HCT116 (cell line): Measurements from ENCODE around the gene RARB. TPM values are rescaled to one million over a fixed set of nuclear protein-coding genes. Genes with fewer than 3 reads are reported as not detected.
A peak's percentile ranks its signal among the peaks of the same experiment; 100 is the strongest.

Experiments
- ATAC-seq: fragments of 200-7000 bp; cut with Tn5 transposase; 2 replicates; pipeline ENCODE4 v1.9.1; 2020; ENCODE audit warnings: mild to moderate bottlenecking, moderate library complexity
- BruUV-seq: library from RNA; stranded (reverse); fragments of 400-500 nt; replicated peaks from 2 replicates; lab custom pipeline; 2021; lab: Mats Ljungman, UMichigan
- CTCF ChIA-PET: fragments of 300-600 bp; sonication (Branson Sonifier 250); formaldehyde crosslinking; loops from one replicate; lab custom pipeline; 2021; ENCODE audit warnings: antibody characterized with exemption; lab: Charles Lee
- POLR2A ChIA-PET: fragments of 300-600, 350-600 bp; sonication (Branson Sonifier 250); formaldehyde crosslinking; loops from one replicate; lab custom pipeline; 2021; ENCODE audit warnings: antibody characterized with exemption; lab: Charles Lee
- RAD21 ChIA-PET, 2 experiments: fragments of 300-600 bp; sonication (Branson Sonifier 250); formaldehyde crosslinking; loops; one replicate each; lab custom pipeline; 2023; ENCODE audit warnings: low total read pairs in 2 of 2; ENCODE audit not compliant: uncharacterized antibody in 2 of 2, unreplicated experiment in 2 of 2, low non-redundant PET in 1 of 2; lab: Charles Lee
- DNase-seq: peaks from one replicate; pipeline ENCODE4 v3.0.0-alpha.2; 2010; ENCODE audit warnings: low read depth, low spot score
- H2AFZ ChIP-seq: fragments of 200-600 bp; shearing (Covaris generic), sonication (generic); 2 replicates; pipeline ENCODE4 v1.6.1; 2017; ENCODE audit warnings: low read depth, mixed run types, mixed read lengths, antibody characterized with exemption, low read length; ENCODE audit not compliant: poor library complexity, severe bottlenecking
- H3K27ac ChIP-seq: 2 replicates; pipeline ENCODE4 v1.5.1; 2012; ENCODE audit warnings: low read depth, low read length
- H3K27me3 ChIP-seq: fragments of 200-600 bp; sonication (generic); 2 replicates; pipeline ENCODE4 v1.6.1; 2016; ENCODE audit warnings: mixed run types, low read length, mixed read lengths; ENCODE audit not compliant: insufficient read depth
- H3K36me3 ChIP-seq, 2 experiments: fragments of 200-500 bp in 1 of 2; fragments of 200-600 bp in 1 of 2; sonication (Bioruptor generic) in 1 of 2; sonication (generic) in 1 of 2; 2 replicates each; pipeline versions ENCODE4 v1.5.1 to v1.6.1; 2014 to 2016; ENCODE audit warnings: low read length in 2 of 2, inconsistent platforms in 1 of 2, mixed read lengths in 1 of 2, mixed run types in 1 of 2; ENCODE audit not compliant: insufficient read depth in 2 of 2, control insufficient read depth in 1 of 2
- H3K4me1 ChIP-seq, 2 experiments: fragments of 200-600 bp in 1 of 2; sonication (generic) in 1 of 2; 2 replicates each; pipeline versions ENCODE4 v1.5.1 to v1.6.1; 2012 to 2017; ENCODE audit warnings: low read length in 2 of 2, inconsistent platforms in 1 of 2, mild to moderate bottlenecking in 1 of 2, mixed read lengths in 1 of 2, mixed run types in 1 of 2, moderate library complexity in 1 of 2; ENCODE audit not compliant: insufficient read depth in 2 of 2, control insufficient read depth in 1 of 2
- H3K4me2 ChIP-seq: fragments of 200-600 bp; sonication (generic); 2 replicates; pipeline ENCODE4 v1.6.1; 2017; ENCODE audit warnings: mixed run types, low read length, mixed read lengths
- H3K4me3 ChIP-seq, 2 experiments: fragments of 200-600 bp in 1 of 2; sonication (generic) in 1 of 2; replicated peaks in 1 of 2; 2 replicates each; pipeline ENCODE4 v1.5.1; 2011 to 2016; ENCODE audit warnings: low read length in 2 of 2, control low read depth in 1 of 2, low read depth in 1 of 2, mild to moderate bottlenecking in 1 of 2, mixed read lengths in 1 of 2, mixed run types in 1 of 2
- H3K79me2 ChIP-seq: fragments of 200-600 bp; sonication (generic); 2 replicates; pipeline ENCODE4 v1.6.1; 2017; ENCODE audit warnings: mild to moderate bottlenecking, mixed run types, low read length, moderate library complexity, mixed read lengths; ENCODE audit not compliant: insufficient read depth
- H3K9ac ChIP-seq: fragments of 200-600 bp; sonication (generic); 2 replicates; pipeline ENCODE4 v1.6.1; 2016; ENCODE audit warnings: low read length, mixed read lengths
- H3K9me2 ChIP-seq: fragments of 200-600 bp; sonication (generic), shearing (Covaris generic); 2 replicates; pipeline ENCODE4 v1.6.1; 2017; ENCODE audit warnings: mixed run types, mild to moderate bottlenecking, moderate library complexity; ENCODE audit not compliant: insufficient read depth
- H3K9me3 ChIP-seq, 2 experiments: fragments of 200-500 bp in 1 of 2; fragments of 200-600 bp in 1 of 2; sonication (Bioruptor generic) in 1 of 2; sonication (generic) in 1 of 2; 2 replicates each; pipeline ENCODE4 v1.6.1; 2014 to 2017; ENCODE audit warnings: low read length in 2 of 2, mixed read lengths in 2 of 2, inconsistent platforms in 1 of 2, low read depth in 1 of 2, mild to moderate bottlenecking in 1 of 2, mixed run types in 1 of 2, moderate library complexity in 1 of 2; ENCODE audit not compliant: control insufficient read depth in 1 of 2, insufficient read depth in 1 of 2
- H4K20me1 ChIP-seq: fragments of 200-600 bp; sonication (generic), shearing (Covaris generic); 2 replicates; pipeline ENCODE4 v1.6.1; 2017; ENCODE audit warnings: mixed run types, mild to moderate bottlenecking, moderate library complexity; ENCODE audit not compliant: insufficient read depth
- CEBPB ChIP-seq: IDR thresholded peaks from 2 replicates; pipeline ENCODE4 v1.6.1; 2012; ENCODE audit warnings: low read depth
- ELF1 ChIP-seq: IDR thresholded peaks from 2 replicates; pipeline ENCODE4 v1.6.1; 2012; ENCODE audit warnings: low read depth, borderline replicate concordance
- EZH2phosphoT487 ChIP-seq: fragments of 200-600 bp; IDR thresholded peaks from 2 replicates; pipeline ENCODE4 v1.6.1; 2018; ENCODE audit warnings: antibody characterized with exemption, borderline replicate concordance
- FOSL1 ChIP-seq: IDR thresholded peaks from 2 replicates; pipeline ENCODE4 v1.6.1; 2012; ENCODE audit warnings: low read depth
- MAX ChIP-seq: IDR thresholded peaks from 2 replicates; pipeline ENCODE4 v1.6.1; 2012
- SIN3A ChIP-seq: IDR thresholded peaks from 2 replicates; pipeline ENCODE4 v1.6.1; 2012; ENCODE audit warnings: low read depth
- SRF ChIP-seq: IDR thresholded peaks from 2 replicates; pipeline ENCODE4 v1.6.1; 2012; ENCODE audit warnings: low read depth
- ZNF274 ChIP-seq: fragments of 200-500 bp; sonication (Bioruptor generic); IDR thresholded peaks from 2 replicates; pipeline ENCODE4 v1.6.1; 2014; ENCODE audit warnings: mild to moderate bottlenecking, low read depth, low read length, inconsistent platforms
- intact Hi-C: fragments of 100-400 bp; cut with micrococcal nuclease; formaldehyde crosslinking; loops from 2 replicates; pipeline ENCODE4 v1.10.0; 2022
- total RNA-seq: library from RNA; stranded (reverse); gene quantifications from one replicate; pipeline ENCODE4 v1.2.1, GENCODE V29; 2021; ENCODE audit not compliant: unreplicated experiment
- TF ChIP-seq, protein P1 (sequence below): IDR thresholded peaks from 2 replicates; pipeline ENCODE4 v1.6.1; 2012; ENCODE audit warnings: low read depth

Gene RARB
- total RNA-seq, 1 experiment from 2014 or later = not detected

DNA sequence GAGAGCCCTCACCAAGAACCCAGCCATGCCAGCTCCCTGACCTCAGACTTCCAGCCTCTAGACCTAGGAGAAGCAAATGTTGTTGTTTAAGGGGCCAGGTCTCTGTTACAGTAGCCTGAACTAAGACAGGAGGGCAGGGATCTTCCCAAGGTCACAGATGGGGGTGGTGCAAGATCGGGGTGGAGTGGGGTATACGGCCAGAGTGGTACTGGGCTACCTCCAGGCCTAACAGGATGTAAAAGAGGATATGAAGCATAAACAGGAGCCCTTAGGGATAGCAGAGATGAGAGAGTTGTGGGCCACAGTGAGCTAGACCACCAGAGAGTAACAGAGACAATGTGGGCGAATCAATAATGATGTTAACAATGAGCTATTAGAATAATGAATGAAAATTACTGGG lies 153.8 kb downstream of the RARB start:
- H3K27me3 ChIP-seq = 0 out of 2 replicates have a peak, but pooled peaks cover 3% of the 10 kb centered on the region
- no peak for DNase-seq
- ATAC-seq = no peak
- H3K9me2 ChIP-seq = no peaks in the 10 kb centered on the region
- H3K79me2 ChIP-seq = no peaks in the 10 kb centered on the region
- H3K4me3 ChIP-seq = no peak overlapping the region
- H2AFZ ChIP-seq = no peak overlapping the region
- intact Hi-C loops = no loop called here
- H3K27ac ChIP-seq = no peak overlapping the region
- H3K4me1 ChIP-seq = peaks cover 0 to 10% of the 10 kb centered on the region in 2 experiments; a peak in 1 of 4 replicates
- H4K20me1 ChIP-seq = no peaks in the 10 kb centered on the region
- ChIA-PET RAD21 (no interaction called here), CTCF (no interaction called here)
- H3K9ac ChIP-seq = no peak overlapping the region
- no peaks in the 10 kb centered on the region for H3K36me3 ChIP-seq
- H3K4me2 ChIP-seq = peak overlapping the region; percentile 12
- TF ChIP-seq EZH2phosphoT487 = no peak
- TF ChIP-seq FOSL1 = no peak
- no peak for TF ChIP-seq ELF1
- no peak for TF ChIP-seq CEBPB
- TF ChIP-seq SIN3A = no peak
- TF ChIP-seq MAX = no peak
- TF ChIP-seq, protein P1, sequence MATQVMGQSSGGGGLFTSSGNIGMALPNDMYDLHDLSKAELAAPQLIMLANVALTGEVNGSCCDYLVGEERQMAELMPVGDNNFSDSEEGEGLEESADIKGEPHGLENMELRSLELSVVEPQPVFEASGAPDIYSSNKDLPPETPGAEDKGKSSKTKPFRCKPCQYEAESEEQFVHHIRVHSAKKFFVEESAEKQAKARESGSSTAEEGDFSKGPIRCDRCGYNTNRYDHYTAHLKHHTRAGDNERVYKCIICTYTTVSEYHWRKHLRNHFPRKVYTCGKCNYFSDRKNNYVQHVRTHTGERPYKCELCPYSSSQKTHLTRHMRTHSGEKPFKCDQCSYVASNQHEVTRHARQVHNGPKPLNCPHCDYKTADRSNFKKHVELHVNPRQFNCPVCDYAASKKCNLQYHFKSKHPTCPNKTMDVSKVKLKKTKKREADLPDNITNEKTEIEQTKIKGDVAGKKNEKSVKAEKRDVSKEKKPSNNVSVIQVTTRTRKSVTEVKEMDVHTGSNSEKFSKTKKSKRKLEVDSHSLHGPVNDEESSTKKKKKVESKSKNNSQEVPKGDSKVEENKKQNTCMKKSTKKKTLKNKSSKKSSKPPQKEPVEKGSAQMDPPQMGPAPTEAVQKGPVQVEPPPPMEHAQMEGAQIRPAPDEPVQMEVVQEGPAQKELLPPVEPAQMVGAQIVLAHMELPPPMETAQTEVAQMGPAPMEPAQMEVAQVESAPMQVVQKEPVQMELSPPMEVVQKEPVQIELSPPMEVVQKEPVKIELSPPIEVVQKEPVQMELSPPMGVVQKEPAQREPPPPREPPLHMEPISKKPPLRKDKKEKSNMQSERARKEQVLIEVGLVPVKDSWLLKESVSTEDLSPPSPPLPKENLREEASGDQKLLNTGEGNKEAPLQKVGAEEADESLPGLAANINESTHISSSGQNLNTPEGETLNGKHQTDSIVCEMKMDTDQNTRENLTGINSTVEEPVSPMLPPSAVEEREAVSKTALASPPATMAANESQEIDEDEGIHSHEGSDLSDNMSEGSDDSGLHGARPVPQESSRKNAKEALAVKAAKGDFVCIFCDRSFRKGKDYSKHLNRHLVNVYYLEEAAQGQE = no peak
- TF ChIP-seq ZNF274 = no peak
- TF ChIP-seq SRF = no peak
- TF ChIP-seq, all 23 proteins: peak for 0
- H3K9me3 ChIP-seq = no peaks in the 10 kb centered on the region
- no TSS peak for BruUV-seq
- POLR2A ChIA-PET = no interaction called here
